Stimulated activated CD4-positive, alpha-beta T cell treated with anti-CD3 and anti-CD28 coated beads, Interleukin-4, amount 100 ng/mL, for 4 hours (primary cell): ENCODE measurements around the gene ABI3BP.
A peak's percentile ranks its signal among the peaks of the same experiment; 100 is the strongest.

ENCODE experiments used
- DNase-seq, 2 experiments: peaks; one replicate each; pipeline ENCODE4 v3.0.0-alpha.2; 2020

Gene ABI3BP

GRCh38 chr3:100715176-100715575, 278.0 kb downstream of the ABI3BP start:
- DNase-seq, result no peak

- DNase-seq, result peak; percentile 53 to 60
Observed at GRCh38 chr3:100710261-100710968, 282.8 kb downstream of the ABI3BP start.

- DNase-seq, result peak; percentile 21 to 34
Observed at GRCh38 chr3:100709842-100710260, 283.4 kb downstream of the ABI3BP start.

GRCh38 chr3:100708989-100709841, 284.0 kb downstream of the ABI3BP start, which contains the start of gene TFG:
Gene TFG (plus strand): TSS chr3:100709494. CDS start chr3:100713686, 4,192 bp downstream.
- DNase-seq, result peak; percentile 95 to 98

- no peak for DNase-seq
Observed at GRCh38 chr3:100708644-100708988, 284.6 kb downstream of the ABI3BP start.

GRCh38 chr3:100706365-100706764, 286.9 kb downstream of the ABI3BP start:
- DNase-seq, result no peak

- DNase-seq, result no peak
Observed at GRCh38 chr3:100703865-100704264, 289.4 kb downstream of the ABI3BP start.

- no peak for DNase-seq
Observed at GRCh38 chr3:100702980-100703345, 290.3 kb downstream of the ABI3BP start.

GRCh38 chr3:100702082-100702979, 290.9 kb downstream of the ABI3BP start:
- DNase-seq, result no peak

GRCh38 chr3:100700708-100701107, 292.5 kb downstream of the ABI3BP start:
- no peak for DNase-seq
